Measurements from ENCODE around the gene NCEH1. TPM values are rescaled to one million over a fixed set of nuclear protein-coding genes. Genes with fewer than 3 reads are reported as not detected.

The NCEH1 gene
- polyA plus RNA-seq, 1 experiment, result 14.8 TPM

GRCh38 chr3:172580680-172581401 lies 130.0 kb downstream of the NCEH1 start:
- ChIA-PET CTCF (no interaction called here), POLR2A (no interaction called here)
- DNase-seq (ENCODE audit: low read depth), result no peak
- Histone ChIP-seq H3K36me3 (ENCODE audit: control insufficient read depth, insufficient read depth, low read length) (no peaks in the 10 kb centered on the region), H3K4me3 (ENCODE audit: low read depth, low read length) (no peak overlapping the region), H3K27me3 (ENCODE audit: control insufficient read depth, insufficient read depth, low read length) (no peaks in the 10 kb centered on the region)
- TF ChIP-seq CTCF (IDR thresholded peaks at IDR 0.05; ENCODE audit: insufficient read depth, low read depth, low read length), result no peak

Small RNA genes lying within 50 kb of the gene (small RNA-seq; reads per million reads assigned to genes)
- gene RNU6-547P (ENCODE audit: insufficient read length, low read depth, low replicate concordance), result not detected

Other genes with a start within 250 kb of the NCEH1 start
- 0.17 TPM in 1 of 2 replicates, not detected in the other for gene TNFSF10, start 187.6 kb downstream of the NCEH1 start, polyA plus RNA-seq (2011; rRNA removed)
- 15.3 and 30.9 TPM in 2 replicates for gene ECT2, start 39.7 kb upstream of the NCEH1 start, polyA plus RNA-seq (2011; rRNA removed)

Measured in BJ (cell line).